Activated CD4-positive, CD25-positive, alpha-beta regulatory T cell treated with anti-CD3 and anti-CD28 coated beads, Interleukin-2, amount 50 U/mL, for 24 hours (primary cell): Measurements from ENCODE around the gene EDNRA.

ENCODE experiments used
- ATAC-seq, 2 donors: fragments of 150-1000 bp; cut with Tn5 transposase; one replicate each; pipeline ENCODE4 v1.10.0; 2021; ENCODE audit warnings: mild to moderate bottlenecking in 1 of 2, moderate library complexity in 1 of 2

Gene EDNRA

DNA sequence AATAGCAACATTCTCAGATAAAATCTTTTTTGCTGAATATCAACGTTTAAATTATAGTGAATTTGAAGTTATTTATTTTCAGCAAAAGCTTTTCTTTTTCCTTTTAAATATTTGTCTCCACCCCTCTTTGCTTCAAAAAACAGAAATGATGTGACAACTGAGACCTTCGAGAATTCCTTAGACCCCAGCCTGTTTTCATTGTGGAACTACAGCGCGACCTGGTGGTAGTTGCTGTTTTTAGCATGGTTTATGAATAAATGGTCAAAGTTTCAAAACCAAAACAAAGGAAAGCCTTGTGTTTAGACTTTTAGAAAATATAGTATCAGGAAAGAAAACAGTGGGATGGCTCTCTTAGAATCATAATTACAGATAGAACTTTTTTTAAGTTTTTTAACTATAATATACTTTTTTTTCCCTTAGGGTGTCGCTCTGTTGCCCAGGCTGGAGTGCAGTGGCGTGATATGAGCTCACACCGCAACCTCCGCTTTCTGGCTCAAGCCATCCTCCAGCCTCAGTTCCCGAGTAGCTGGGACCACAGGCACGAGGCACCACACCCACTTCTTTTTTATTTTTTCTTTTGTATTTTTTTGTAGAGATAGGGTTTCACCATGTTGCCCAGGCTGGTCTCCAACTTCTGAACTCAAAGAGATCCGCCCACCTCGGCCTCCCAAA lies 109.5 kb downstream of the EDNRA start:
- no peak for ATAC-seq

DNA sequence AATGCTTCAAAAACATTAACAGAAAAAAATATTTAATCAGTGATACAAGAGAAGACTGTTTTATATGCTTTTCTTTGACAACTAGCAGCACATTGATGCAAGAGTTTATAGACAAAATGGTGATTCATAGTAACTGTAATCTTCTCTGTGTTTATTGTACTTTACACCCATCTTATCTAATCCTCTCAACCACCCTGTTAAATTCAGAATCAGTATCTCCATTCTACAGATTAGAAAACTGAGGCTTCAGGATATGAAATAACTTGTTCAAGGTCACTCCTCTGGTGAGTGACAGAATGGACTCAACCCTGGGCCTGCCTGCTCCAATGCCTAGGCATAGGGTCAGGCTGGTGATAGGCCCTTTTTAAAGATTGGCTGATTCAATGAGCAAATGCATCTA lies 110.2 kb downstream of the EDNRA start:
- no peak for ATAC-seq

- ATAC-seq, result no peak
Observed at GRCh38 chr4:147594107-147594506, 113.2 kb downstream of the EDNRA start.
